Measurements from ENCODE around the gene GPR25.

- TF ChIP-seq PPARA (CRISPR knock-in tag; IDR thresholded peaks at IDR 0.05; ENCODE audit: borderline replicate concordance) (no peak), ZNF8 (CRISPR knock-in tag; IDR thresholded peaks at IDR 0.05) (no peak), ISL1 (CRISPR knock-in tag; IDR thresholded peaks at IDR 0.05) (no peak), SNAI2 (CRISPR knock-in tag; IDR thresholded peaks at IDR 0.05) (no peak), CREB5 (CRISPR knock-in tag; IDR thresholded peaks at IDR 0.05; ENCODE audit: low read depth) (no peak), TSHZ2 (CRISPR knock-in tag; IDR thresholded peaks at IDR 0.05) (no peak), PATZ1 (CRISPR knock-in tag; IDR thresholded peaks at IDR 0.05; ENCODE audit: borderline replicate concordance) (no peak), POU6F1 (CRISPR knock-in tag; IDR thresholded peaks at IDR 0.05; ENCODE audit: borderline replicate concordance, low read depth) (no peak), RARB (CRISPR knock-in tag; IDR thresholded peaks at IDR 0.05) (no peak), ZNF70 (CRISPR knock-in tag; IDR thresholded peaks at IDR 0.05) (no peak), ZNF565 (CRISPR knock-in tag; conservative IDR thresholded peaks at IDR 0.05; ENCODE audit: low read depth) (no peak), ESRRG (CRISPR knock-in tag; IDR thresholded peaks at IDR 0.05) (no peak)
Observed at GRCh38 chr1:200873116-200873670, 412 bp downstream of the GPR25 start.
